HG03025 (cell line): ENCODE results near the gene RFLNA.

Experiments
- ATAC-seq: cut with Tn5 transposase; IDR thresholded peaks from one replicate; pipeline ENCODE4 v1.9.1; 2021; ENCODE audit warnings: mild to moderate bottlenecking, moderate library complexity; ENCODE audit not compliant: unreplicated experiment, low FRiP score

Gene RFLNA

DNA sequence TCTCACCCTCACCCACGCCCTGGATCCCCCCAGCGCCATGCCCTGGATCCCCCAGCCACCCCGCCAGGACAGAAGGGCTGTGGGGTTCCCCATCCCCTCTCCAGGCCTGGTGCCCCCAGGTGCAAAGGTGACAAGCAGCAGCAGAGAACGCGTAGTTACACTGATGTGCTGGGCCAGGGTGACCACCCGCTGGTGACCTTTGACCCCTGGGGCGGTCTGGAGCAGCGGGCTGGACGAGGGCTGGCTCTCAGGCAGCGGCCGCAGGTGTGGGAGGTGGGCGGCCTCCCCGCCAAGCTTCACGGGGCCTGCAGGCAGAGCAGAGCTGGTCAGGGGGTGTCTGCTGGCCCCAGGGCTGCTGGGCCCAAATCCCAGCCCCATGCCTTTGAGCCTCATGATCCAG lies 40.1 kb downstream of the RFLNA start:
- ATAC-seq = no peak

DNA sequence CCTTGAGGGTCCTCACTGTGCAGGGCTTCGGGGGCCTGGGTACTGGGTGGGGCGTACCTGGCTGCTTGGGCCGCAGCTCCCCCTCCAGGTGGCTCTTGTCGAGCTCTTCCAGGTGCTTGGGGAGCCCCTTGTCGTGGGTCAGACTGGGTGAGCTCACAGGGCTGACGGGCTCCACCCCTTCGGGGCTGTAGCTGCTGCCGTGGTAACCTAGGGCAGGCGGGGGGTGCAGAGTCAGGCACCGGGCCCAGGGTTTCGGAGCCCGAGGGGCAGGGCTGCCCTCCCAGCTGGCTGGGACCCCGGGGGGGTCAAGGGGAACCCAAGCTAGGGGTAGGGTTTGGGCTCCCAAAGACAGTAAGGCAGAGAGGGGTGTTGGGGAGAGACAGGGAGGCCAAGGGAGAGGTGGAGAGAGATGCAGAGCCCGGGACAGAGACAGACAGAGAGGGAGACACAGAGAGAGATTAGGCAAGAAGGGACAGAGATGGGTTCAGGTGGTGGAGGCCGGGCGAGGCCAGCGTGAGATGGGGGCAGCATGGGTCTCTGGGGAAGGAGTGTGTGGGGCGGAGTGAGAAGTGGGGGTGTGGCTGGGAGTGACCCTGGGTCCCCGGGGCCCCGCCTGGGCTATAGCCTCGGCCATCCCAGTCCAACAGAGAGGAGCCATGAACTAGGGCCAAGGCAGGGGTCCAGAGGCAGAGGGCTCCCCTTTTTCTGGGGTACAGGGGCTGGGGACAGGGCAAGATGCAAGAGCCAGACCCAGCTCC lies 40.7 kb downstream of the RFLNA start:
- ATAC-seq = no peak

DNA sequence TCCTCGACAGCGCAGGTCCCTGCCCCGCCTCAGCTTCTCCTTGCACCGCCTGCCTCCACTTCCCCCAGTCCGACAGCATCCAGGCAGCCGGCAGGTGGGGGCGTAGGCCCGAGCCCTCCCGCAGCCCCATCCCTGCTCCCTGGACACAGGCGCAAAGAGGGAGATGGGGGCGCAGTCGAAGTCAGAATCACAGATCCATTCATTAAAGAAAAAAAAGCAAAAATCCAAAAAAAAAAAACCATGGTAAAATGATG lies 41.2 kb downstream of the RFLNA start:
- ATAC-seq = no peak

DNA sequence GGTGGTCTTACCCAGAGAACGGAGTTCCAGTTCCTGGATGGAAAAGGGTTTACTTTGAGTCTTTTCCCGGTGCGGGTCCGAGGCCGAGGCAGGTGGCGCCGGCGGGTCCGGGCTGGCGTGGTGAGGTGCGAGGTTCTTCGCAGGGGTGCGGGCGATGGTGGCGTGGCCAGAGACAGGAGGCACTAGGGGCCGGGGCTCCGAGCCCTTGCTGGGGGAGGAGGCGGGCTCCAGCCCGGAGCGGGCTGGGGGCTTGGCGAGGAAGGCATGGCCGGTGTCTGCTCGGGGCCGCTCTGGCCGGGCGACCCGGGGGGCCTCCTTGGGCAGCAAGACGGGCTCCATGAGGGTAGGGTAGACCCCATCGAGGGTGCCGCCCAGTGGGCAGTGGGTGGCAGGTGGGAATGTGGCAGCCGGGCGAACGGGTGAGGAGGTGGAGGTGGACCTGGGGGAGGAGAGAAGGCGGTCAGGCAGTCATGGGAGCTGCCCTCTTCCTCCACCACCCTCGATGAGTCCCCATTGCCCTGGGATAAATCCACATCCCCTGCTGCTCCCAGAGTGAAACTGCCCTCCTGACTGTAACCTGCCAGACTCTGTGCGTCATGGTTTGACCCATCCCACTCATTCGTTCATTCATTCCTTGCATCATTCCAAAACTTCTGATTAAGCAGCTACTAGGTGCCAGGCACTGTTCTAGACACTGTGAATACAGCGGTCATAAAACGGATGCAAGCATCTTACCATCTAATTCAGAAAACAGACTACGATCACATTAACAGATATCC lies 42.0 kb downstream of the RFLNA start:
- no peak for ATAC-seq

DNA sequence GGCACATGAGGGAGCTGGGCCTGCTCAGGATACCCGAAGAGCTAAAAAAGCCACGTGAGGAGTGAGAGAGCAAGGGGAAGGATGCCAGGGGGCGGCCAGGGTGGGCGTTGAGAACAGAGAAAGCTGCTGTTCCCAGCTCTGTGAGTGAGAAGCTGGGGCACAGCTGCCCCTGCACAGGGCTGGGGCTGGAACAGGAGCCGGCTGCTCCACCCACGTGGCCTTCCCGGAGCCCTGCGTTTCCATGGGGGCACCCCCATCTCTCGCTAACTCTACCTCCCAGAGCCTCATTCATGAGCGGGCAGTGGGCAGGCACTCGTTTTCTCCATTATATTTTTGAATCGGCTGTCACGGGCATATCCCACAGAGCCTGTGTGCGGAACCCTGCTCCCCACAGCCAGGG lies 42.7 kb downstream of the RFLNA start:
- no peak for ATAC-seq

DNA sequence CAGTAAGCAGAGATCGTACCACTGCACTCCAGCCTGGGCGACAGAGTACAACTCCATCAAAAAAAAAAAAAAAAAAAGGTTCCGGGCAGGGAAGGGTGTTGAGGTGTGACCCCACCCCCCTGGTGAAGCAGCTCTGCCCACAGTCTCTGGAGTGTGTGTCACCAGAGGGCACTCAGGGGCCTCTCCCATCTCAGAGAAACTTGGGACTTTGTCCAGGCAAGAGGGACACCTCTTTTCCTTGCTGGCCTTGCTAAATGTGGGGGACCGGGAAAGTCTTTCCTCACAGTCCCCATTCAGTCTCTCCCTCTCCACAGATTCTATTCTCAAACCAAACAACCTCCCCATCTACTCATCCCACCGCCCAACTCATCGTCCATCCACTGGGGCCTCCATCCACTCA lies 43.6 kb downstream of the RFLNA start:
- no peak for ATAC-seq

DNA sequence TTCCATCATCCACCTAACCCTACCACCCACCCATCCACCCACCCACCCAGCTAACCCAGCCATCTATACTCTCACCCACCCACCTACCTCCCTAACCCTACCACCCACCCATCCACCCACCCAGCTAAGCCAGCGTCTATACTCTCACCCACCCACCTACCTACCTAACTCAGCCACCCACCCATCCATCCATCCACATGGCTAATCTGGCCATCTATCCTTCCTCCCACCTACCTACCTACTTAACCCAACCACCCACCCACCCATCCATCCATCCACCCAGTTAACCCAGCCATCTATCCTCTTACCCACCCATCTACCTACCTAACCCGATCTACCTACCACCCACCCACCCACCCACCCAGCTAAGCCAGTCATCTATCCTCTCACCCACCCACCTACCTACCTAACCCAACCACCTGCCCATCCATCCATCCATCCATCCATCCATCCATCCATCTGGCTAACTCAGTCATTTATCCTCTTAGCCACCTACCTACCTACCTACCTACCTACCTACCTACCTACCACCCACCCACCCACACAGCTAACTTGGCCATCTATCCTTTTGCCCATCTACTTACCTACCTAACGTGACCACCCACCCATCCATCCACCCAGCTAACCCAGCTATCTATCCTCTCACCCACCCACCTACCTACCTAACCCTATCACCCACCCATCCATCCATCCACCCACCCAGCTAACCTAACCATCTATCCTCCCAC lies 44.1 kb downstream of the RFLNA start:
- ATAC-seq = no peak

DNA sequence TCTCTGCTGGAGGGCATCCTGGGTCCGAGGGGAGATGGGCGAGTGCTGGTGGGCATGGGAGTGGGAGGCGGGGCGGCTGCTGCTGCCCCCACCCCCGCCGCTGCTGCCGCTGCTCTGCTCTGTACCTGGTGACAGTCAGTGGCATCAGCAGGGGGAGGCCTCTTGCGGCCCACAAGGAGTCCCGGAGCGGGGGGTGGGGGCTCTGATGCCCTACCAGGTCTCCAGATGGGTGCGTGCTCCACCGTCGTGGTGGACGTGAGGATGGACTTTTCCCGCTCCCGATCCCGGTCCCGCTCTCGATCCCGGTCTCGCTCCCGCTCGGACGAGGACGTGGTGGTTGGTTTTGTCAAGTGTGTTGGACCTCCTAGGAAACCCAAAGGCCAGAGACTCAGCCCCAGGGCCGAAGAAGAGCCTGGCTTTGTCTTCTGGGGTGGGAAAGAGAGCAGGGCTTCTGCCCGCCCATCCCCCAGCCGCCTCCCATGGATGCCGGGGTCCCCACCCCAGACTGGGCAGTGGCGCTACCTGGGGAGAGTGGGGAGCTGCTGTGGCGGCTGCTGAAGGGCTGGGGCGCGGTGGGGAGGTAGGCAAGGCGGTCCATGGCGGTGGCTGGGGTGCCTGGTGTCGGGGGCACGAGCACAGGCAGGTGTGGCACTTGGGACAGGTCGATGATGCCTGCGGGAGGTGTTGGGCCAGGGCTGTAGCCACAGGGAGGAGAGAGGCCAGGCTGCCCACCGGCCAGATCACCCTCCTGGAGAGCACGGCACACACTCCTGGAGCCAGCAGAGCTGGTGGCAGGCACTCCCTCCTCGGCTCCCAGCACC lies 45.4 kb downstream of the RFLNA start:
- no peak for ATAC-seq

DNA sequence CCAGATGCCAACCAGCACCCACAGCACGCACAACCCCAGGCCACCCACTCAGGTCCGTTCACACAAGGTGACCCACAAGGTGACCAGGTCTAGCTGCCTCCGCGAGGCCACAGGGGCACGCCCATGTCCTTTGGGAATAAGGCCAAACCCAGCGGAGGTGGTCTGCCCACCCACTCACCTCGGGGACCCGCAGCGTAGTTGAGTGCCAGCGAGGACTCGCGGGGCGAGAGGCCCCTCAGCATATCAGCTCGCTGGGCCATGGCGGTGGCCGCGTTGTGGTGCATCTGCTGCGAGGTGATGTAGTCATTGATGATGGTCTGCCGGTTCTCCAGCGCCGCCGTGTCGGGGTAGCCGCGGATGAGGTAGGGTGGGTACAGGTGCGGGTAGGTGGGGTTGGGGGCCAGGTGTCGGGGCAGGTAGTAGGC lies 46.8 kb downstream of the RFLNA start:
- ATAC-seq = no peak

DNA sequence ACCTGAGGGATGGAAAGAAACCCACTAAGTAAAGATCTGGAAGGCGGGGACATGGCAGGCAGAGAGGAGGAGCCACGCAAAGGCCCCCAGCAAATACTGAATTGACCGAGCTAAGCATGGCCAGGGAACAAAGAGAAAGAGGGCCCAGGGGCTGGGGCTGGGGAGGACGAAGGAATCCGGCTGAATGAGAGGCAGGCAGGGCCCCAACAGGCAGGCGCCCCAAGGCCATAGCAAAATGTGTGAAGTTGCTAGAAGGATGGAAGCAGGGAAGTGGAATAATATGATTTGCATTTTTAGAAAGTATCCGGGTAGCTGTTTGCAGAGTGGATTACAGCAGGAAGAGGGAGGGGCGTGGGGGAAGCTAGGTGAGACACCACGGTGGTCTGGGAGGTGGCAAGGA lies 49.1 kb downstream of the RFLNA start:
- ATAC-seq = no peak

DNA sequence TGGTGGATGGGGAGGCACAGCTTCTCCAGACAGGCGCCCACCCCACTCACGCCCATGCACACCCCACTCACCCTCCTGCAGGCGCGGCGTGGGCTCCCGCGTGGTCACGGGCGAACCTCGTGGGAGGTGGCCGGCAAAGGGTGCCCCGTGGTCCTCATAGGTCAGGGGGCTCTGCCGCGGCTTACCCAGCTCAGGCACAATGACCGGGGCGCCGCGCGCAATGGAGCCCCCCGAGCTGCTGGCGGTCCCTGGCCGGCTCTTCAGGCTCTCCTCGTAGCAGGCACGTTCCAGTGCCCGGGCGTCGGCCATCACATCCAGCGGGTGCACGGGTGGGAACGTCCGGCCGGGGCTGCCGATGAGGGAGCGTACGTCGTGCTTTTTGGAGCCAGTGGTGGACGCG lies 49.6 kb downstream of the RFLNA start:
- ATAC-seq = no peak

DNA sequence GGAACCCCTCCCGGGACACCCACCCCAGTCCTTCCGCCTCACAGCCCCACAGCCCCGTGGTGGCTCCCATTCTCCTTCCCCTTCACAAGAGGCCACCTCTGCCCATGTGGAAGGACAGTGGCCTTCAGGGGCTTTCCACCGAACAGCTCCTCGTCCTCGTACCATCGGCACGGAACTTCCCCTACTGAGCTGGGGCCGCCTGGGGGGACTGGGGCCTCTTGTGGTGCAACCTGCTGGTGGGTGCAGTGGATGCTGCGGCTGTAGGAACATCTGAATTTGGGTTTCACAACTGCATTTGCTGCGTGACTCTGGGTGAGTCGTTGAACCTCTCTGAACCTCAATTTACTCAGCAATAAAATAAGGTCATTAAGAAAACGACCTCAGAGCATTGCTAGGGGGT lies 50.9 kb downstream of the RFLNA start:
- no peak for ATAC-seq

DNA sequence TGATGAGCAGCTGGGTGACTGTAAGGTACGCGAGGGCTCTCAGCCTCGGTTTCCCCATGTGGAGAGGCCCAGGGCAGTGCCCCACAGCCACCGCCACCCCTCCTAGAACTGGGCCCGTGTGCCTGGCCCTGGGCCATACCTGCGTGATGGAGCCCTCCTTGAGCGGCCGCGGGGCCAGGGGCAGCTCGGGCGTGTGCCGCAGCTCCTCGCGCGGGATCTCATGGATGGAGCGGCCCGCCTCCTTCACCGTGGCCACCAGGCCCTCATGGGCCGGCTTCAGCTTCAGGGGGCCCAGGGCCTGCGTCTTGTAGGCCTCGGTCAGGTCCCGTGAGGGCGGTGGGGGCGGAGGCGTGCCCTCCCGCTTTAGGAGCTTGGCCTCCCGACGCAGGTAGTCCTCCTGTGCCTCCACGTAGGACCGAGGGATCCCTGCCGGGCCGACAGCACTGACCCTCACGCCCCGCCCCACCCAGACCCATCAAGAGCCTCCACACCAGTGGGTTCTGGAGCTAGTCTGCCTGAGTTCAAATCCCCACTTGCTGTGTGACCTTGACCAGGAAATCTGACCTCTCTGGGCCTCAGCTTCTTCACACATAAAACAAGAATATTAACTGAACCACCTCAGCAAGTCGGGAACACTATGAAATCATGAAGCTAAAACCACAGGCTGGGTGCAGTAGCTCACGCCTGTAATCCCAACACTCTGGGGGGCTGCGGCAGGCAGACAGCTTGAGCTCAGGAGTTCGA lies 51.7 kb downstream of the RFLNA start:
- no peak for ATAC-seq

DNA sequence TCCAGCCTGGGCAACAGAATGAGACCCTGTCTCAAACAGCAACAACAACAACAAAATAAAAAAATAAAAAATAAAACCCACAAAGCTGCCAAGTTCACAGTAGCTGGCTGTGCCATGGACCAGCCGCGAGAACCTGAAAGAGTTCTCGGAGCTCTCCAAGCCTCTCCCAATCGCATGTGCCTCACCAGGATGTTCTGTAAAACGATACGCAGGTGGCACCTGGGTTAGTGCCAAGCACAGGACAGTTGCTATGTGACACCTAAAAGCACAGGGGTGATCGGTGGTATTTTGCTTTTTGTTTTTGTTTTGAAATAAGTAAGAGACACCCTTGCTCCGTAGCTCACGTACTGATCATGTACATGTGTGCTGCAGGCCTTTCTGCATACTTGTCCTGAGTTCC lies 52.4 kb downstream of the RFLNA start:
- no peak for ATAC-seq

DNA sequence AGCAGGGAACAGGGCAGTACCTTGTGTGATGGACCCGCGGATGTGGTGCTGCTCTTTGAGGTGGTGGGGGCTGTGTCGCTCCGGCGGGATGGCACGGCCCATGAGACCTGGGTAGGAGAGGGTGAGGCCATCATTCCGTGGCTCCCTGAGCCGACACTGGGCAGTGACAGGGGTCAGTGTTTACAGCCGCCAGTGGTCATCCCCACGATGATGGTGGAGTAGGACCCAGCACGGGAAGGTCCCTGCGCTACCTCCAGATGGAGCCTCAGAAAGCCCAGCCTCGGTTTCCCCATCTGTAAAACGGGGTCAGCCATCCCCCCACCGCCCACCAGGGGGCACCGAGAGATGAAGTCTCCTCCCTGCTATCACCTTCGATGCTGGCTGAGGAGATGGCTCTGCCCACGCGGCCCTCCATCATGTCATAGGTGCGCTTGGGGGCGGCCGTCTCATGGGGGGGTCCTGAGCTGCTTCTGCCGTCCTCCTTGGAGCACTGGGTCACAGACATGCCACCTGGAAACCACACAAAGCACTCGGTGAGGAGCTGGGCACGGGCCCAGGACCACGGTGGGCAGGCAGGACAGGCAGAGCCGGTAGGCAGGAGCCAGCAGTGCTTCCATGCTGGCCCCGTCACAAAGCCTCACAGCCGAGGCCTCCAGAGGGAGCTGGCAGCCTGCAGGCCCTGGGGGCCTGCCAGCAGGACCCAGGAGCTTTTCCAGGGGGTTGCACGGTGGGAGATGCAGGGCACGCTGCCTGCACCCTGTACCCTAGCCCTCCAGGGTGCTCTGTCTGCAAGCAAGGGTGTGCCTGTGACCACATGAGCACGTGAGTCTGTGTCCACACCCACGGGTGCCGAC lies 53.1 kb downstream of the RFLNA start:
- no peak for ATAC-seq

DNA sequence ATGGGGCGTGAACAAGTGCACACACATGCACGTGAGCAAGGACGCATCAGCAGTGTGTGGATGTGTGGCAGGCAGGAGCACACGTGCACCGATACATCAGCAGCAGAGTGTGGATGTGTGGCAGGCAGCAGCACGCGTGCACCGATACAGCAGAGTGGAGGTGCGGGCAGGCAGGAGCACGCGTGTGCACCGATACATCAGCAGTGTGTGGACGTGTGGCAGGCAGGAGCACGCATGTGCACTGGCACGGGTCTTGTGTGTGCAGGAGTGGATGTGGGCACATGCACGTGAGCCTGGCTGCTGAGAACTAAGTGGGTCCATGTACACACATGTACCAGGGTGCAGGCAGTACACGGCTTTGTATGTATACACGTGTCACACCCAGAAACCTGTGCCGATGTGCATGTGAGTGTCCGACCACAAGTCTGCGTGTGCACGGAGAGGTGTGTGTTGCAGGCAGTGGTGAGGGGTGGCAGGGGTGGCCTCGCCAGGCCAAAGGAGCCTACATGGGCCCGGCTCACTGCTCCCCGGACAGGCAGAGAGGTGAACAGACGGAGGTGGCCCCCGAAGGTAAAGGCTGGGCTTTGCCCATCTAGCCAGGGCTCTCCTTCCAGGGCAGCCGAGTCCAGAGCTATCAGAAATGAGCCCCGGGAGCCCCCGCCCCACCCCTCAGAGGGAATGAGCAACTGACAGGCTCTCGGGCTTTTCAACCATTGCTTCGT lies 53.9 kb downstream of the RFLNA start:
- no peak for ATAC-seq

DNA sequence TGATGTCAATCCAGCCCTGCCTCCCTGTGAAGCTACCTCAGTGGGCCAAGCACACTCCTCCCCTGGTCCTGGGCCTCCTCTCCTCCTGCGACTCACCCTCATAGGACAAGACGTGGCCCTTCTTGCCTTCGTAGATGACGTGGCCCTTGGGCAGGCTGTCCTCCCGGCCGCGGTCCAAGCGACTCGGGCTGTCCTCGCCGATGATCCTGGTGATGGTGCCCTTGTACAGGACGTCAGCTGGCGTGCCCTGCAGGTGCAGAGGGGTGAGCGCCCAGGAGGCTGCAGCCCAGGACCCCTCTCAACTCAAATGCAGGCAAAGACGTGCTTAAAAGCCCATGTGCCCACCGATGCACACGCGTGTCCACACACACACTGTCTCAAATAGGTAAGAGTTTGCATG lies 55.6 kb downstream of the RFLNA start:
- ATAC-seq = no peak

DNA sequence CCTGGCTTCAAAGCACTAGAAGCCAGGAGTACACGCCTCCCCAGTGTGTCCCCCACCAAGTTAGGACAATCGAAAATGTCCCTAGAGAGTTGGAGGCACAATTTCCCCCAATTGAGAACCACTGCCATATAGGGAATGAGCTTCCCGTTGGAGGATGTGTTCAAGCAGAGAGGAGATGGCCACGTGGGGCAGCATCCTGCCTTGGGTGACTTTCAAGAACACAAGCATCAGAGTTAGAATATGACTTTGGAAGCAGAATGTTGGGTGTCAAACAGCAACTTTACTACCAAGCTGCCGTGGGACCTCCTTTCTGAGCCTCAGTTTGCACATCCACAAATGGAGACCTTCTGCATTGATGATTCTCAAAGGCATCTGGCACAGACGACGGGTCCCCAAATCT lies 56.5 kb downstream of the RFLNA start:
- no peak for ATAC-seq

DNA sequence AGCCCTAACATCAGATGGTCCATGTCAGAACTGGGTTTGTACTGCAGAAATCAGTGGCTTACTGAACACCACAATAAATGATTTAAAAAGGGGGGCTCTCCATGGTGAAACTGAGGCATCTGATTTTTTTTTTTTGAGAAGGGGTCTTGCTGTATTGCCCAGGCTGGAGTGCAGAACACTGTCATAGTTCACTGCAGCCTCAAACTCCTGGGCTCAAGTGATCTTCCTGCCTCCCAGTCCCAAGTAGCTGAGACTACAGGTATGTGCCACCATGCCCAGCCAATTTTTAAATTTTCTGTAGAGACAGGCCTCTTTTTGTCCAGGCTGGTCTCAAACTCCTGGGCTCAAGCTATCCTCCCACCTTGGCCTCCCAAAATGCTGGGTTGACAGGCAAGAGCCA lies 57.4 kb downstream of the RFLNA start:
- no peak for ATAC-seq
